Measurements from ENCODE around the gene CD40. TPM values are rescaled to one million over a fixed set of nuclear protein-coding genes. Genes with fewer than 3 reads are reported as not detected.
A peak's percentile ranks its signal among the peaks of the same experiment; 100 is the strongest.

The CD40 gene
- total and polyA plus RNA-seq, 2 of the 8 experiments (the other 6 are each of a cell fraction or from before 2014, with no cell fraction given), result 14.5 to 18.8 TPM

DNA sequence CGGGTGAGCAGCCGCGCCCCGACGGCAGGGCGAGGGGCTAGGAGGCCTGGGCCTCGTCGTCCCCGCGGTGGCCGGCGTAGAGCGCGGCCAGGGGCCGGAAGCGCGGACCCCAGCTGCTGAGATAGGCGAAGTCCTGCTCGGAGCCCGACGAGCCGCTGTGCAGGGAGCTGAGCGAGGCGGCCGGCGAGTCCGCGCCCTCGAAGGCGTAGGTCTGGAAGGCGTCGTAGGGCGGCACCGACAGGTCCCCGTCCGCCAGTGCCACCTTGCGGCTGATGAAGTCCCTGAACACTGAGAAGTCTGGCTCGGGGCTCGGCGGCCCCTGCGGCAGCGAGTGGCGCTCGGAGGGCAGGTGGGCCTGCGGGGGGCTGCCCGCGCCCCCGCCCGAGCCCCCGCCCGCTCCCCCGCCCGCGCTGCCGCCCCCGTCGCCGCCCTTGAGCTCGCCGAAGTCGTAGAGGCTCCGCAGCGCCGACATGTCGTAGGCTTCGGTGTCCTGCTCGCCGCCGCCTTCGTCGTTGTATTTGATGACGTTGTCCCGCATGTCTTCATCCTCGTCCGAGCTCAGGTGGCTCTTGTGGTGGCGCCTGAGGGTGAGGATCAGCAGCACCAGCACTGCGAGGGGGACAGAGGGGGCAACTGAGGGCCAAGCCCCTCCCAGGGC is 56.5 kb downstream of the CD40 start (continued):
- TF ChIP-seq, protein P1, sequence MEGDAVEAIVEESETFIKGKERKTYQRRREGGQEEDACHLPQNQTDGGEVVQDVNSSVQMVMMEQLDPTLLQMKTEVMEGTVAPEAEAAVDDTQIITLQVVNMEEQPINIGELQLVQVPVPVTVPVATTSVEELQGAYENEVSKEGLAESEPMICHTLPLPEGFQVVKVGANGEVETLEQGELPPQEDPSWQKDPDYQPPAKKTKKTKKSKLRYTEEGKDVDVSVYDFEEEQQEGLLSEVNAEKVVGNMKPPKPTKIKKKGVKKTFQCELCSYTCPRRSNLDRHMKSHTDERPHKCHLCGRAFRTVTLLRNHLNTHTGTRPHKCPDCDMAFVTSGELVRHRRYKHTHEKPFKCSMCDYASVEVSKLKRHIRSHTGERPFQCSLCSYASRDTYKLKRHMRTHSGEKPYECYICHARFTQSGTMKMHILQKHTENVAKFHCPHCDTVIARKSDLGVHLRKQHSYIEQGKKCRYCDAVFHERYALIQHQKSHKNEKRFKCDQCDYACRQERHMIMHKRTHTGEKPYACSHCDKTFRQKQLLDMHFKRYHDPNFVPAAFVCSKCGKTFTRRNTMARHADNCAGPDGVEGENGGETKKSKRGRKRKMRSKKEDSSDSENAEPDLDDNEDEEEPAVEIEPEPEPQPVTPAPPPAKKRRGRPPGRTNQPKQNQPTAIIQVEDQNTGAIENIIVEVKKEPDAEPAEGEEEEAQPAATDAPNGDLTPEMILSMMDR (IDR thresholded peaks at IDR 0.05; ENCODE audit: control extremely low read depth in 1 of 3, insufficient read depth in 1 of 3, low read depth in 1 of 3, low read length in 3 of 3), result peak; percentile 82 to 88 (median 85)
- peak in 1 of 2 experiments; percentile 71; a peak in 2 of 4 replicates for TF ChIP-seq SIN3A (conservative IDR thresholded peaks at IDR 0.05 in 1 of 2, IDR thresholded peaks at IDR 0.05 in 1 of 2; ENCODE audit: low read depth in 1 of 2, low read length in 2 of 2)

All from H1 (cell line).